GM12878 (cell line): ENCODE data around the gene SYK. TPM values are rescaled to one million over a fixed set of nuclear protein-coding genes. Genes with fewer than 3 reads are reported as not detected.

Source experiments
- ATAC-seq: fragments of 200-7000 bp; cut with Tn5 transposase; 3 replicates; pipeline ENCODE4 v1.9.1; 2020; ENCODE audit warnings: mild to moderate bottlenecking, moderate library complexity
- BruUV-seq: library from RNA; stranded (reverse); fragments of 400-500 nt; replicated peaks from 2 replicates; lab custom pipeline; 2021; lab: Mats Ljungman, UMichigan
- CTCF ChIA-PET: fragments of 300-600 bp; sonication (Branson Sonifier 250); formaldehyde crosslinking; extraction: SDS; loops from one replicate; lab custom pipeline; 2021; ENCODE audit warnings: inconsistent platforms; lab: Yijun Ruan, JAX
- POLR2A ChIA-PET: fragments of 350-600 bp; formaldehyde crosslinking; extraction: SDS; loops from one replicate; lab custom pipeline; 2021; ENCODE audit warnings: inconsistent platforms; lab: Charles Lee
- RAD21 ChIA-PET: fragments of 300-600 bp; sonication (Branson Sonifier 250); formaldehyde crosslinking; loops from one replicate; lab custom pipeline; 2023; ENCODE audit warnings: antibody characterized with exemption; ENCODE audit not compliant: unreplicated experiment; lab: Charles Lee
- SMC1A ChIA-PET: fragments of 300-600 bp; sonication (Branson Sonifier 250); formaldehyde crosslinking; loops from one replicate; lab custom pipeline; 2023; ENCODE audit not compliant: unreplicated experiment, uncharacterized antibody; lab: Charles Lee
- DNase-seq: peaks from one replicate; pipeline ENCODE4 v3.0.0-alpha.2; 2011; ENCODE audit warnings: low read depth, low spot score
- FAIRE-seq: peaks from 3 replicates; lab custom pipeline; 2011; peaks lifted over from hg19 to GRCh38; lab: Jason Lieb, UNC
- H2AFZ ChIP-seq: 2 replicates; pipeline ENCODE4 v1.6.0; 2011; ENCODE audit warnings: low read depth, low read length, control low read depth; ENCODE audit not compliant: control insufficient read depth
- H3K27ac ChIP-seq: 2 replicates; pipeline ENCODE4 v1.5.1; 2011; ENCODE audit warnings: control low read depth; ENCODE audit not compliant: control insufficient read depth, insufficient read depth
- H3K27me3 ChIP-seq, 2 experiments: replicated peaks in 1 of 2; 2 replicates each; pipeline versions ENCODE4 v1.6.0 to v1.6.1; 2011; ENCODE audit warnings: low read length in 1 of 2; ENCODE audit not compliant: control insufficient read depth in 2 of 2, insufficient read depth in 2 of 2
- H3K36me3 ChIP-seq, 2 experiments: 2 replicates each; pipeline ENCODE4 v1.5.1; 2011; ENCODE audit warnings: low read length in 1 of 2; ENCODE audit not compliant: control insufficient read depth in 2 of 2, insufficient read depth in 2 of 2
- H3K4me1 ChIP-seq: 2 replicates; pipeline ENCODE4 v1.6.1; 2011; ENCODE audit warnings: mild to moderate bottlenecking, low read length, moderate library complexity, mixed read lengths; ENCODE audit not compliant: control insufficient read depth, insufficient read depth
- H3K4me2 ChIP-seq: 2 replicates; pipeline ENCODE4 v1.6.0; 2011; ENCODE audit warnings: control low read depth; ENCODE audit not compliant: control insufficient read depth, insufficient read depth
- H3K4me3 ChIP-seq: fragments of 200-600 bp; sonication (generic); 2 replicates; pipeline ENCODE4 v1.5.1; 2016
- H3K79me2 ChIP-seq: 2 replicates; pipeline ENCODE4 v1.6.0; 2011; ENCODE audit warnings: low read length; ENCODE audit not compliant: control insufficient read depth, insufficient read depth
- H3K9ac ChIP-seq: 2 replicates; pipeline ENCODE4 v1.8.0; 2011; ENCODE audit warnings: low read length, control low read depth, mixed read lengths; ENCODE audit not compliant: control insufficient read depth, insufficient read depth
- H3K9me3 ChIP-seq: replicated peaks from 3 replicates; pipeline ENCODE4 v1.5.1; 2011; ENCODE audit warnings: mild to moderate bottlenecking, low read length; ENCODE audit not compliant: control insufficient read depth, insufficient read depth
- H4K20me1 ChIP-seq: 2 replicates; pipeline ENCODE4 v1.6.0; 2011; ENCODE audit not compliant: control insufficient read depth, insufficient read depth
- E2F8 ChIP-seq: fragments of 450-650 bp; IDR thresholded peaks from 2 replicates; pipeline ENCODE4 v1.6.1; 2018; ENCODE audit warnings: mild to moderate bottlenecking, low read depth, moderate library complexity; ENCODE audit not compliant: partially characterized antibody
- EZH2 ChIP-seq: IDR thresholded peaks from 2 replicates; pipeline ENCODE4 v1.6.1; 2012; ENCODE audit warnings: low read depth, mild to moderate bottlenecking, control low read depth, inconsistent platforms, low read length, borderline replicate concordance; ENCODE audit not compliant: control insufficient read depth
- IRF5 ChIP-seq: fragments of 450-650 bp; IDR thresholded peaks from 2 replicates; pipeline ENCODE4 v1.6.1; 2017; ENCODE audit warnings: borderline replicate concordance
- MLLT1 ChIP-seq: fragments of 450-650 bp; IDR thresholded peaks from 2 replicates; pipeline ENCODE4 v1.6.1; 2016; ENCODE audit warnings: mild to moderate bottlenecking
- PKNOX1 ChIP-seq: fragments of 450-650 bp; IDR thresholded peaks from 2 replicates; pipeline ENCODE4 v1.6.1; 2016; ENCODE audit warnings: mild to moderate bottlenecking
- USF2 ChIP-seq: IDR thresholded peaks from 2 replicates; pipeline ENCODE4 v1.6.1; 2011; ENCODE audit warnings: low read depth, low read length, improper control_type of control experiment, borderline replicate concordance
- WRNIP1 ChIP-seq: IDR thresholded peaks from 2 replicates; pipeline ENCODE4 v1.6.1; 2011; ENCODE audit warnings: low read depth, low read length, improper control_type of control experiment, borderline replicate concordance
- WGBS: methylation state at CpG from one replicate; pipeline ENCODE4 v1.1.6; 2016; ENCODE audit warnings: low lambda C conversion rate; ENCODE audit not compliant: insufficient replicate concordance, insufficient coverage; ENCODE audit errors: missing lambda C conversion rate; 5-methylcytosine and 5-hydroxymethylcytosine counted together
- in situ Hi-C: fragments of 300-500 bp; cut with MboI; formaldehyde crosslinking; loops from 9 replicates; pipeline ENCODE4 v1.14.3; 2018; ENCODE audit warnings: mixed read lengths
- intact Hi-C: fragments of 100-400 bp; cut with micrococcal nuclease; formaldehyde crosslinking; loops from one replicate; pipeline ENCODE4 v1.14.2; 2022; ENCODE audit not compliant: unreplicated experiment
- polyA plus RNA-seq, 11 experiments: library from polyadenylated mRNA; depleted of rRNA in 4 of 11; unstranded in 6 of 11; stranded (reverse) in 5 of 11; fragments of >200 nt; fragmentation: Nextera tagmentation in 4 of 11; fragmentation: Illumina TruSeq in 1 of 11; extraction: Ambion mirVana in 4 of 11; extraction: Trizol in 1 of 11; gene quantifications; 1 replicate in 1 of 11; 2 replicates in 10 of 11; pipeline versions ENCODE4 v1.2.1 to v1.2.3, GENCODE V29; 2011 to 2016; ENCODE audit warnings: inconsistent platforms in 2 of 11, missing spikeins in 2 of 11, low read depth in 1 of 11
- total RNA-seq, 4 experiments: library from RNA; depleted of rRNA in 3 of 4; stranded (reverse); fragments of >200 nt in 3 of 4; fragmentation: Illumina TruSeq in 1 of 4; extraction: Trizol in 1 of 4; gene quantifications; 2 replicates each; pipeline versions ENCODE4 v1.2.1 to v1.2.3, GENCODE V29; 2013 to 2021
- TF ChIP-seq, protein P1 (sequence below): fragments of 450-650 bp; IDR thresholded peaks from 2 replicates; pipeline ENCODE4 v1.6.1; 2017; ENCODE audit warnings: mild to moderate bottlenecking, moderate library complexity
- TF ChIP-seq, protein P2 (sequence below): fragments of 450-650 bp; IDR thresholded peaks from 2 replicates; pipeline ENCODE4 v1.6.1; 2014; ENCODE audit warnings: mild to moderate bottlenecking

Gene SYK
- total and polyA plus RNA-seq, 10 of the 15 experiments (the other 5 are each of a cell fraction or from before 2014, with no cell fraction given): 6.5 to 135 (median 68.8) TPM

GRCh38 chr9:90927496-90927895, 125.9 kb downstream of the SYK start:
- FAIRE-seq (no peak), ATAC-seq (no peak), DNase-seq (no peak)
- Histone ChIP-seq H3K4me2 (no peak overlapping the region), H3K4me1 (peaks cover 17% of the 10 kb centered on the region), H3K27ac (no peak overlapping the region), H3K27me3 (peaks cover 0 to 8% of the 10 kb centered on the region in 2 experiments; a peak in 2 of 4 replicates), H3K9me3 (no peaks in the 10 kb centered on the region), H3K9ac (no peak overlapping the region), H4K20me1 (no peaks in the 10 kb centered on the region), H3K4me3 (no peak overlapping the region), H3K79me2 (no peaks in the 10 kb centered on the region), H3K36me3 (no peaks in the 10 kb centered on the region), H2AFZ (no peak overlapping the region)
- WGBS: 59% methylated on average over 6 of the region's 6 CpGs
- ChIA-PET POLR2A (no interaction called here), SMC1A (no interaction called here), RAD21 (no interaction called here), CTCF (interaction anchor here (2.0 kb wide), 1 partner anchor 13 kb away, joined by 4 read pairs; no protein-coding TSS in a partner anchor)
- in situ Hi-C loops (no loop called here), intact Hi-C loops (no loop called here)
- no TSS peak for BruUV-seq
- TF ChIP-seq, protein P1, sequence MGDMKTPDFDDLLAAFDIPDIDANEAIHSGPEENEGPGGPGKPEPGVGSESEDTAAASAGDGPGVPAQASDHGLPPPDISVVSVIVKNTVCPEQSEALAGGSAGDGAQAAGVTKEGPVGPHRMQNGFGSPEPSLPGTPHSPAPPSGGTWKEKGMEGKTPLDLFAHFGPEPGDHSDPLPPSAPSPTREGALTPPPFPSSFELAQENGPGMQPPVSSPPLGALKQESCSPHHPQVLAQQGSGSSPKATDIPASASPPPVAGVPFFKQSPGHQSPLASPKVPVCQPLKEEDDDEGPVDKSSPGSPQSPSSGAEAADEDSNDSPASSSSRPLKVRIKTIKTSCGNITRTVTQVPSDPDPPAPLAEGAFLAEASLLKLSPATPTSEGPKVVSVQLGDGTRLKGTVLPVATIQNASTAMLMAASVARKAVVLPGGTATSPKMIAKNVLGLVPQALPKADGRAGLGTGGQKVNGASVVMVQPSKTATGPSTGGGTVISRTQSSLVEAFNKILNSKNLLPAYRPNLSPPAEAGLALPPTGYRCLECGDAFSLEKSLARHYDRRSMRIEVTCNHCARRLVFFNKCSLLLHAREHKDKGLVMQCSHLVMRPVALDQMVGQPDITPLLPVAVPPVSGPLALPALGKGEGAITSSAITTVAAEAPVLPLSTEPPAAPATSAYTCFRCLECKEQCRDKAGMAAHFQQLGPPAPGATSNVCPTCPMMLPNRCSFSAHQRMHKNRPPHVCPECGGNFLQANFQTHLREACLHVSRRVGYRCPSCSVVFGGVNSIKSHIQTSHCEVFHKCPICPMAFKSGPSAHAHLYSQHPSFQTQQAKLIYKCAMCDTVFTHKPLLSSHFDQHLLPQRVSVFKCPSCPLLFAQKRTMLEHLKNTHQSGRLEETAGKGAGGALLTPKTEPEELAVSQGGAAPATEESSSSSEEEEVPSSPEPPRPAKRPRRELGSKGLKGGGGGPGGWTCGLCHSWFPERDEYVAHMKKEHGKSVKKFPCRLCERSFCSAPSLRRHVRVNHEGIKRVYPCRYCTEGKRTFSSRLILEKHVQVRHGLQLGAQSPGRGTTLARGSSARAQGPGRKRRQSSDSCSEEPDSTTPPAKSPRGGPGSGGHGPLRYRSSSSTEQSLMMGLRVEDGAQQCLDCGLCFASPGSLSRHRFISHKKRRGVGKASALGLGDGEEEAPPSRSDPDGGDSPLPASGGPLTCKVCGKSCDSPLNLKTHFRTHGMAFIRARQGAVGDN: no peak
- no peak for TF ChIP-seq E2F8
- TF ChIP-seq, protein P2, sequence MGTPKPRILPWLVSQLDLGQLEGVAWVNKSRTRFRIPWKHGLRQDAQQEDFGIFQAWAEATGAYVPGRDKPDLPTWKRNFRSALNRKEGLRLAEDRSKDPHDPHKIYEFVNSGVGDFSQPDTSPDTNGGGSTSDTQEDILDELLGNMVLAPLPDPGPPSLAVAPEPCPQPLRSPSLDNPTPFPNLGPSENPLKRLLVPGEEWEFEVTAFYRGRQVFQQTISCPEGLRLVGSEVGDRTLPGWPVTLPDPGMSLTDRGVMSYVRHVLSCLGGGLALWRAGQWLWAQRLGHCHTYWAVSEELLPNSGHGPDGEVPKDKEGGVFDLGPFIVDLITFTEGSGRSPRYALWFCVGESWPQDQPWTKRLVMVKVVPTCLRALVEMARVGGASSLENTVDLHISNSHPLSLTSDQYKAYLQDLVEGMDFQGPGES: no peak
- TF ChIP-seq PKNOX1: no peak
- no peak for TF ChIP-seq WRNIP1
- TF ChIP-seq IRF5: no peak
- no peak for TF ChIP-seq MLLT1
- no peak for TF ChIP-seq EZH2
- no peak for TF ChIP-seq USF2
